Measurements from ENCODE around the gene PTPN11. TPM values are rescaled to one million over a fixed set of nuclear protein-coding genes. Genes with fewer than 3 reads are reported as not detected.
A peak's percentile ranks its signal among the peaks of the same experiment; 100 is the strongest.

PTPN11 gene
- total and polyA plus RNA-seq, 2 of the 13 experiments (the other 11 are each of a cell fraction or from before 2014, with no cell fraction given), result 30.0 to 63.5 TPM

- H4K20me1 ChIP-seq (ENCODE audit: insufficient read depth, low read length), result peaks cover 8% of the 10 kb centered on the region; the same call in 1 of the 2 replicates
- H3K27ac ChIP-seq (ENCODE audit: extremely low read length, insufficient read depth, low read length), result no peak overlapping the region
- intact Hi-C loops (cut with micrococcal nuclease; ENCODE audit: unreplicated experiment), result no loop called here
- no peak overlapping the region for H3K9ac ChIP-seq (ENCODE audit: insufficient read depth, low read depth, low read length)
- TF ChIP-seq MTF1 (CRISPR knock-in tag; IDR thresholded peaks at IDR 0.05), result no peak
- no peak for TF ChIP-seq SMARCE1 (IDR thresholded peaks at IDR 0.05; ENCODE audit: borderline replicate concordance)
- TF ChIP-seq MED13 (CRISPR knock-in tag; IDR thresholded peaks at IDR 0.05), result no peak
- peak; percentile 51; the same call in 1 of the 2 replicates for TF ChIP-seq SIX4 (CRISPR knock-in tag; IDR thresholded peaks at IDR 0.05)
- TF ChIP-seq KLF16 (CRISPR knock-in tag; IDR thresholded peaks at IDR 0.05), result no peak
- TF ChIP-seq ZNF335 (CRISPR knock-in tag; IDR thresholded peaks at IDR 0.05), result no peak
- no peak for TF ChIP-seq ZNF709 (CRISPR knock-in tag; IDR thresholded peaks at IDR 0.05)
- 0 out of 2 replicates have a peak, but pooled peaks have one; percentile 13 for TF ChIP-seq SIX1 (CRISPR knock-in tag; IDR thresholded peaks at IDR 0.05; ENCODE audit: borderline replicate concordance)
- no peak for TF ChIP-seq ZNF530 (CRISPR knock-in tag; IDR thresholded peaks at IDR 0.05; ENCODE audit: low read depth)
- peak; percentile 68; the same call in 1 of the 2 replicates for TF ChIP-seq ZBTB33 (CRISPR knock-in tag; IDR thresholded peaks at IDR 0.05)
- no peak for TF ChIP-seq THAP7 (CRISPR knock-in tag; IDR thresholded peaks at IDR 0.05)
- no peak for TF ChIP-seq SOX13 (IDR thresholded peaks at IDR 0.05)
- peak in 1 of 2 experiments; percentile 54; a peak in 1 of 4 replicates for TF ChIP-seq SOX13 (CRISPR knock-in tag; conservative IDR thresholded peaks at IDR 0.05 in 1 of 2, IDR thresholded peaks at IDR 0.05 in 1 of 2)
- TF ChIP-seq RARA (CRISPR knock-in tag; IDR thresholded peaks at IDR 0.05), result no peak
- TF ChIP-seq PHF21A (CRISPR knock-in tag; IDR thresholded peaks at IDR 0.05), result no peak
- TF ChIP-seq ZMYM3 (CRISPR knock-in tag; IDR thresholded peaks at IDR 0.05), result peak; percentile 19; the same call in 1 of the 2 replicates
- no peak for TF ChIP-seq REL (CRISPR knock-in tag; conservative IDR thresholded peaks at IDR 0.05)
- H3K79me2 ChIP-seq (ENCODE audit: insufficient read depth, low read length), result peaks cover 51% of the 10 kb centered on the region
- H3K36me3 ChIP-seq (replicated peaks in 1 of 2; ENCODE audit: control insufficient read depth in 1 of 2, insufficient read depth in 2 of 2, low read length in 2 of 2), result no peaks in the 10 kb centered on the region
- DNase-seq (ENCODE audit: low spot score), result peak; percentile 21
- no peak overlapping the region for H2AFZ ChIP-seq (ENCODE audit: low read length)
- peaks cover 35% of the 10 kb centered on the region for H3K4me1 ChIP-seq (ENCODE audit: insufficient read depth, low read length)
- ChIA-PET CTCF (ENCODE audit: low intra/inter-chr PET ratio, low total read pairs) (no interaction called here), POLR2A (no interaction called here)
- H3K4me2 ChIP-seq (ENCODE audit: low read depth, low read length), result no peak overlapping the region
- ATAC-seq, result no peak
- no peak for FAIRE-seq
- WGBS (ENCODE audit: low lambda C conversion rate), result 74% methylated on average over 5 of the region's 5 CpGs
- in situ Hi-C loops (cut with HindIII; ENCODE audit: extremely low pct_ligation_motif_present, low pct_unique_long_range_greater_than_20kb), result no loop called here
- no peaks in the 10 kb centered on the region for H3K9me3 ChIP-seq (ENCODE audit: low read length)
- no peak overlapping the region for H3K4me3 ChIP-seq (replicated peaks in 1 of 3; ENCODE audit: insufficient read depth in 1 of 3, low read depth in 2 of 3, low read length in 3 of 3)
- no TSS peak for BruUV-seq (replicated peaks)
- no peaks in the 10 kb centered on the region for H3K27me3 ChIP-seq (ENCODE audit: control insufficient read depth in 1 of 2, insufficient read depth in 2 of 2, low read length in 2 of 2)
Observed at GRCh38 chr12:112375105-112375504, 43.6 kb upstream of the PTPN11 start.
